Measurements from ENCODE around the gene PLTP. TPM values are rescaled to one million over a fixed set of nuclear protein-coding genes. Genes with fewer than 3 reads are reported as not detected.

Gene PLTP
- total and polyA plus RNA-seq, 2 of the 13 experiments (the other 11 are each of a cell fraction or from before 2014, with no cell fraction given) = 16.9 to 28.6 TPM

GRCh38 chr20:45863543-45864470 is 48.1 kb downstream of the PLTP start (continued):
- TF ChIP-seq ZNF792 (CRISPR knock-in tag; IDR thresholded peaks at IDR 0.05) = peak; percentile 47; the same call in 1 of the 2 replicates
- peak; percentile 87 for TF ChIP-seq ARID5B (CRISPR knock-in tag; IDR thresholded peaks at IDR 0.05)
- peak; percentile 67 for TF ChIP-seq POGZ (CRISPR knock-in tag; IDR thresholded peaks at IDR 0.05)
- no peak for TF ChIP-seq ZHX1 (CRISPR knock-in tag; IDR thresholded peaks at IDR 0.05; ENCODE audit: low read depth)
- no peak; the same call in 1 of the 2 replicates for TF ChIP-seq ETV5 (CRISPR knock-in tag; IDR thresholded peaks at IDR 0.05; ENCODE audit: borderline replicate concordance)
- peak; percentile 69; the same call in 1 of the 2 replicates for TF ChIP-seq ZBTB20 (CRISPR knock-in tag; IDR thresholded peaks at IDR 0.05; ENCODE audit: borderline replicate concordance, low read depth)
- TF ChIP-seq POGK (CRISPR knock-in tag; conservative IDR thresholded peaks at IDR 0.05) = peak; percentile 54; the same call in 1 of the 2 replicates
- TF ChIP-seq MXI1 (IDR thresholded peaks at IDR 0.05; ENCODE audit: borderline replicate concordance, low read depth, low read length) = peak; percentile 62; the same call in 1 of the 3 replicates
- no peak for TF ChIP-seq KLF15 (CRISPR knock-in tag; IDR thresholded peaks at IDR 0.05; ENCODE audit: borderline replicate concordance)
- no peak for TF ChIP-seq E2F1 (CRISPR knock-in tag; IDR thresholded peaks at IDR 0.05)
- TF ChIP-seq ZFP36 (IDR thresholded peaks at IDR 0.05; ENCODE audit: borderline replicate concordance, low read depth, low read length, partially characterized antibody) = no peak
- TF ChIP-seq ZNF605 (CRISPR knock-in tag; IDR thresholded peaks at IDR 0.05) = 0 out of 2 replicates have a peak, but pooled peaks have one; percentile 52
- peak in 1 of 2 experiments; percentile 81; a peak in 3 of 4 replicates for TF ChIP-seq EP300 (IDR thresholded peaks at IDR 0.05; ENCODE audit: low read depth in 2 of 2, low read length in 2 of 2)
- TF ChIP-seq EP300 (CRISPR knock-in tag; IDR thresholded peaks at IDR 0.05; ENCODE audit: borderline replicate concordance) = no peak; the same call in 1 of the 2 replicates
- no peak for TF ChIP-seq ZNF431 (CRISPR knock-in tag; IDR thresholded peaks at IDR 0.05; ENCODE audit: borderline replicate concordance, low read depth)
- peak; percentile 26; the same call in 1 of the 2 replicates for TF ChIP-seq REPIN1 (CRISPR knock-in tag; IDR thresholded peaks at IDR 0.05; ENCODE audit: borderline replicate concordance, low read depth)
- peak; percentile 82; the same call in 1 of the 2 replicates for TF ChIP-seq ZNF331 (CRISPR knock-in tag; IDR thresholded peaks at IDR 0.05)
- TF ChIP-seq KLF12 (CRISPR knock-in tag; IDR thresholded peaks at IDR 0.05; ENCODE audit: borderline replicate concordance) = peak; percentile 15; the same call in 1 of the 2 replicates

Measured in HepG2 (cell line).